ENCODE measurements around the gene RBPJL. TPM values are rescaled to one million over a fixed set of nuclear protein-coding genes. Genes with fewer than 3 reads are reported as not detected.
A peak's percentile ranks its signal among the peaks of the same experiment; 100 is the strongest.

Gene RBPJL
- total RNA-seq, 1 donor from 2014 or later, result not detected

DNA sequence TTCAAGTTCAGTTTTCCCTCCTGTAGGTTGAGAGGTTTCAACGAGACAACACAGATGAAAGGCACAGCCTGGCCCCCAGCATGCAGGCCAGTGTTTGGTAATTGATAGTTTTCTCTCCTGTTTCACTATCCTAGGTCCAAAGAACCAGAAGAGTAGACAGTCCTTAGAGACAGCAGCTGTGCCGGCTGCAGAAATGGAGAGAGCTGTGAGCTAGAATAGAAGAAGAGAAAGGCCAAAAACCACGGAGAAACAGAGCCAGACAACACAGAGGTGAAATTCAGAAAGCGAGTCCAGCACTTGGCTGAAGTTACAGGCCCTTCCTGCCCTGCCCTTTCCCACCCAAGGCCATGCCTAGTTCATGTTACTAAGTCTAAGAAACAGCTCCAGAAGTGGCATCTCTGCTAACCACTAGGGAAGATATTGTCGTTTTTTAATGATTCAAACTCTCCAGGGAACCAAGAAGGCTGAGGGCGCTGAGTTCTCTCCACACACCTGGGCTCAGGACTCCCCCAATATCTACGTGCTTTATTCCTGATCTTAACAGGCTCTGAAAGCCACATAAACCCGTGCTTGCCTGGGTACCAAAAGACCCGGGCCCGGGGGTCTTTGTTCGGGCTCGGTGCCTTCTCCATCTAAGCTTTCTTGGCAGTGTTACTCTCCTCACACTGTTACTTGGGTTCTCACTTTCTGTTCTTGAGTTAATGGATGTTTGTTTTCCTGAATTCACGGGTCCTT, 16.5 kb upstream of the RBPJL start:
- DNase-seq (ENCODE audit: low spot score), result no peak
- Mint-ChIP-seq H3K4me1 (peaks cover 12% of the 10 kb centered on the region), H3K27ac (peak overlapping the region; percentile 33), H3K9me3 (peaks cover 11% of the 10 kb centered on the region), H3K36me3 (no peaks in the 10 kb centered on the region), H3K27me3 (ENCODE audit: insufficient read depth, low read depth) (peaks cover 20% of the 10 kb centered on the region), H3K4me3 (no peak overlapping the region)
- no peak overlapping the region for H3K9ac ChIP-seq
- peaks cover 45% of the 10 kb centered on the region for H3K27me3 ChIP-seq
- H3K9me3 ChIP-seq (ENCODE audit: low read depth), result peaks cover 10% of the 10 kb centered on the region
- no peaks in the 10 kb centered on the region for H3K4me1 ChIP-seq
- TF ChIP-seq EZH2 (IDR thresholded peaks at IDR 0.05) (no peak), CTCF (IDR thresholded peaks at IDR 0.05) (no peak), EZH2phosphoT487 (IDR thresholded peaks at IDR 0.05) (no peak)
- H3K36me3 ChIP-seq, result no peaks in the 10 kb centered on the region
- no peaks in the 10 kb centered on the region for H3K79me2 ChIP-seq (ENCODE audit: low read depth)
- peaks cover 19% of the 10 kb centered on the region for H3F3A ChIP-seq (ENCODE audit: low read depth)
- no peaks in the 10 kb centered on the region for H4K20me1 ChIP-seq (ENCODE audit: low read depth)
- H3K27ac ChIP-seq, result no peak overlapping the region
- H3K4me2 ChIP-seq, result no peak overlapping the region
- no peak overlapping the region for H3K4me3 ChIP-seq
- peak overlapping the region; percentile 3 for H2AFZ ChIP-seq (replicated peaks)

GRCh38 chr20:45290677-45291355, 15.8 kb upstream of the RBPJL start:
- Histone ChIP-seq H3K9ac (no peak overlapping the region), H3K4me1 (no peaks in the 10 kb centered on the region), H4K20me1 (ENCODE audit: low read depth) (no peaks in the 10 kb centered on the region), H3K4me3 (no peak overlapping the region), H2AFZ (replicated peaks) (peak overlapping the region; percentile 3), H3K4me2 (no peak overlapping the region), H3F3A (ENCODE audit: low read depth) (peaks cover 19% of the 10 kb centered on the region), H3K27ac (no peak overlapping the region), H3K9me3 (ENCODE audit: low read depth) (peaks cover 10% of the 10 kb centered on the region), H3K79me2 (ENCODE audit: low read depth) (no peaks in the 10 kb centered on the region), H3K36me3 (no peaks in the 10 kb centered on the region), H3K27me3 (peaks cover 45% of the 10 kb centered on the region)
- Mint-ChIP-seq H3K4me1 (peaks cover 12% of the 10 kb centered on the region), H3K36me3 (no peaks in the 10 kb centered on the region), H3K4me3 (peak overlapping the region; percentile 23), H3K27me3 (ENCODE audit: insufficient read depth, low read depth) (peaks cover 20% of the 10 kb centered on the region), H3K9me3 (peaks cover 12% of the 10 kb centered on the region), H3K27ac (peak overlapping the region; percentile 33)
- peak; percentile 87 for TF ChIP-seq CTCF (IDR thresholded peaks at IDR 0.05)
- no peak for TF ChIP-seq EZH2phosphoT487 (IDR thresholded peaks at IDR 0.05)
- no peak for TF ChIP-seq EZH2 (IDR thresholded peaks at IDR 0.05)
- DNase-seq (ENCODE audit: low spot score), result peak; percentile 84

DNA sequence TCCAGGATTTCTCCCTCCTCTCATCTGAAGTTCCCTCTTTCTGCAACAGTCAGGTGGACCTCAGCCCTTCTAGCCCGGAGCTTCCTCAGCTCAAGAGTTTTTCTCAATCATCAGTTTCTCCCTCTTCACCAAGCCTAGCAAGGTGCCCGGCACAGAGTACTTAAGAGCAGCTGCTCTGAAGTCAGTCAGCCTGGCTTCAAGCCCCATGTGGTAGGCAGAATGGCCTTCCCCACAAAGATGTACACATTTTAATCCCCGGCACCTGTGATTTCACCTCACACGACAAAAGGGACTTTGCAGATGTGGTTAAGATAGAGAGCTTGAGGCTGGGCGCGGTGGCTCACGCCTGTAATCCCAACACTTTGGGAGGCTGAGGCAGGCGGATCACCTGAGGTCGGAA, 15.1 kb upstream of the RBPJL start:
- Histone ChIP-seq H3K4me1 (no peaks in the 10 kb centered on the region), H3K9ac (no peak overlapping the region), H4K20me1 (ENCODE audit: low read depth) (no peaks in the 10 kb centered on the region), H3K79me2 (ENCODE audit: low read depth) (no peaks in the 10 kb centered on the region), H3K27me3 (peaks cover 45% of the 10 kb centered on the region), H3F3A (ENCODE audit: low read depth) (peaks cover 19% of the 10 kb centered on the region), H3K36me3 (no peaks in the 10 kb centered on the region), H3K4me3 (no peak overlapping the region), H3K9me3 (ENCODE audit: low read depth) (peaks cover 10% of the 10 kb centered on the region), H2AFZ (replicated peaks) (no peak overlapping the region), H3K4me2 (no peak overlapping the region), H3K27ac (no peak overlapping the region)
- Mint-ChIP-seq H3K36me3 (no peaks in the 10 kb centered on the region), H3K9me3 (peaks cover 15% of the 10 kb centered on the region), H3K4me3 (no peak overlapping the region), H3K27me3 (ENCODE audit: insufficient read depth, low read depth) (peaks cover 20% of the 10 kb centered on the region), H3K27ac (no peak overlapping the region), H3K4me1 (peaks cover 12% of the 10 kb centered on the region)
- no peak for DNase-seq (ENCODE audit: low spot score)
- TF ChIP-seq EZH2 (IDR thresholded peaks at IDR 0.05), result no peak
- TF ChIP-seq EZH2phosphoT487 (IDR thresholded peaks at IDR 0.05), result no peak
- TF ChIP-seq CTCF (IDR thresholded peaks at IDR 0.05), result no peak

All from neural progenitor cell (in vitro differentiated cells).